Measurements from ENCODE around the gene TNS3. TPM values are rescaled to one million over a fixed set of nuclear protein-coding genes. Genes with fewer than 3 reads are reported as not detected.
A peak's percentile ranks its signal among the peaks of the same experiment; 100 is the strongest.

Gene TNS3
- total and polyA plus RNA-seq, 2 of the 13 experiments (the other 11 are each of a cell fraction or from before 2014, with no cell fraction given): 52.9 to 55.7 TPM

DNA sequence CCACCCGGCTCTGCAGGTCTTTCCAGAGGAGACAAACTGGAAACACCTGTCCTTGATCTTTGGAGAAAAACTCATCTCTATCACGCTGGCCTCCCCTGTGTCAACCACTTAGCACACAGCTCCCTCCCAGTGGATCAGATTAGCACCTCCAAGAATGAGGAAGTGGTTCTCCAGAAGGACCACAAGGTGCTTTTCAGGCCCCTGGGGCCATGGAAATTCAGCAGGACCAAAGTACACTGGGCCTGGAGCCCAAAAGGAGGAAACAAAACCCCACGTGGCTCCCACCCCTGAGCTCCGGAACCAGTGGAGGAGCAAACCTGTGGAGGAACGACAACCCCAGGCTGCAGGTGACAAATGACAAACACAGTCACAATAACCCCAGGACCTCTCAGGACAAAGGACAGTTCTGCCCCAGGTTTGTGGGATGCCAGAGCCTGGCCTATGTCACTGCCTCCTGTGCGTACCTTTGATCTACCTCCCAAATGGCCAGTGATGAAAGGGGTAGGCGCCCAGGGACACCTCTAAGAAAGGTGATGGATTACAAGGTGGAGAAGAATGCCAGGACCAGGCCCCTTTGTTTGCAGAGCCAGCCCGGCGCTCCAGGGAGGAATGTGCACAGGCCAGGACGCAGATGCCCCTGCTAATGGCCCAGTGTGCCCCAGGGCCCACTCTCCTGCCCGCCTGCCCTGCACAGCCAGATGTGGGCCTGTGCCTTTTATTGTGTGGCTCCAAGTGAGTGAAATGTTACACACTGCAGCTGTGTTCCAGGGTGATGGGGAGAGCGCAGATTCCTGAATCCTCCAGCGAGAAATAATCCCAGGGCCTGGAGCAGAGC, 5.7 kb downstream of the TNS3 start (continued):
- TF ChIP-seq, protein P1, sequence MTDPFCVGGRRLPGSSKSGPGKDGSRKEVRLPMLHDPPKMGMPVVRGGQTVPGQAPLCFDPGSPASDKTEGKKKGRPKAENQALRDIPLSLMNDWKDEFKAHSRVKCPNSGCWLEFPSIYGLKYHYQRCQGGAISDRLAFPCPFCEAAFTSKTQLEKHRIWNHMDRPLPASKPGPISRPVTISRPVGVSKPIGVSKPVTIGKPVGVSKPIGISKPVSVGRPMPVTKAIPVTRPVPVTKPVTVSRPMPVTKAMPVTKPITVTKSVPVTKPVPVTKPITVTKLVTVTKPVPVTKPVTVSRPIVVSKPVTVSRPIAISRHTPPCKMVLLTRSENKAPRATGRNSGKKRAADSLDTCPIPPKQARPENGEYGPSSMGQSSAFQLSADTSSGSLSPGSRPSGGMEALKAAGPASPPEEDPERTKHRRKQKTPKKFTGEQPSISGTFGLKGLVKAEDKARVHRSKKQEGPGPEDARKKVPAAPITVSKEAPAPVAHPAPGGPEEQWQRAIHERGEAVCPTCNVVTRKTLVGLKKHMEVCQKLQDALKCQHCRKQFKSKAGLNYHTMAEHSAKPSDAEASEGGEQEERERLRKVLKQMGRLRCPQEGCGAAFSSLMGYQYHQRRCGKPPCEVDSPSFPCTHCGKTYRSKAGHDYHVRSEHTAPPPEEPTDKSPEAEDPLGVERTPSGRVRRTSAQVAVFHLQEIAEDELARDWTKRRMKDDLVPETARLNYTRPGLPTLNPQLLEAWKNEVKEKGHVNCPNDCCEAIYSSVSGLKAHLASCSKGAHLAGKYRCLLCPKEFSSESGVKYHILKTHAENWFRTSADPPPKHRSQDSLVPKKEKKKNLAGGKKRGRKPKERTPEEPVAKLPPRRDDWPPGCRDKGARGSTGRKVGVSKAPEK (CRISPR knock-in tag; IDR thresholded peaks at IDR 0.05; ENCODE audit: borderline replicate concordance): peak; percentile 46; the same call in 1 of the 2 replicates
- peak; percentile 93 for TF ChIP-seq TEAD3 (CRISPR knock-in tag; optimal IDR thresholded peaks at IDR 0.05; ENCODE audit: borderline replicate concordance)
- TF ChIP-seq JUNB (CRISPR knock-in tag; IDR thresholded peaks at IDR 0.05; ENCODE audit: borderline replicate concordance): no peak
- peak; percentile 79 for TF ChIP-seq ZNF292 (CRISPR knock-in tag; IDR thresholded peaks at IDR 0.05; ENCODE audit: borderline replicate concordance, low read depth)
- peak; percentile 64; the same call in 1 of the 2 replicates for TF ChIP-seq ARNT2 (CRISPR knock-in tag; IDR thresholded peaks at IDR 0.05; ENCODE audit: low read depth)
- no peak for TF ChIP-seq GATAD1 (CRISPR knock-in tag; IDR thresholded peaks at IDR 0.05)
- TF ChIP-seq, protein P2, sequence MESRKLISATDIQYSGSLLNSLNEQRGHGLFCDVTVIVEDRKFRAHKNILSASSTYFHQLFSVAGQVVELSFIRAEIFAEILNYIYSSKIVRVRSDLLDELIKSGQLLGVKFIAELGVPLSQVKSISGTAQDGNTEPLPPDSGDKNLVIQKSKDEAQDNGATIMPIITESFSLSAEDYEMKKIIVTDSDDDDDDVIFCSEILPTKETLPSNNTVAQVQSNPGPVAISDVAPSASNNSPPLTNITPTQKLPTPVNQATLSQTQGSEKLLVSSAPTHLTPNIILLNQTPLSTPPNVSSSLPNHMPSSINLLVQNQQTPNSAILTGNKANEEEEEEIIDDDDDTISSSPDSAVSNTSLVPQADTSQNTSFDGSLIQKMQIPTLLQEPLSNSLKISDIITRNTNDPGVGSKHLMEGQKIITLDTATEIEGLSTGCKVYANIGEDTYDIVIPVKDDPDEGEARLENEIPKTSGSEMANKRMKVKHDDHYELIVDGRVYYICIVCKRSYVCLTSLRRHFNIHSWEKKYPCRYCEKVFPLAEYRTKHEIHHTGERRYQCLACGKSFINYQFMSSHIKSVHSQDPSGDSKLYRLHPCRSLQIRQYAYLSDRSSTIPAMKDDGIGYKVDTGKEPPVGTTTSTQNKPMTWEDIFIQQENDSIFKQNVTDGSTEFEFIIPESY (CRISPR knock-in tag; IDR thresholded peaks at IDR 0.05): 0 out of 2 replicates have a peak, but pooled peaks have one; percentile 21
- 0 out of 2 replicates have a peak, but pooled peaks have one; percentile 23 for TF ChIP-seq GATA4 (IDR thresholded peaks at IDR 0.05; ENCODE audit: borderline replicate concordance, low read depth)
- TF ChIP-seq ELF1 (CRISPR knock-in tag; IDR thresholded peaks at IDR 0.05): peak; percentile 90
- TF ChIP-seq ASH2L (IDR thresholded peaks at IDR 0.05; ENCODE audit: insufficient read length, low read depth, low read length): peak; percentile 39
- 0 out of 2 replicates have a peak, but pooled peaks have one; percentile 30 for TF ChIP-seq ZNF567 (CRISPR knock-in tag; IDR thresholded peaks at IDR 0.05; ENCODE audit: borderline replicate concordance)
- no peak for TF ChIP-seq NCOA5 (CRISPR knock-in tag; IDR thresholded peaks at IDR 0.05)
- peak; percentile 45; the same call in 1 of the 2 replicates for TF ChIP-seq SALL2 (CRISPR knock-in tag; IDR thresholded peaks at IDR 0.05)
- TF ChIP-seq, protein P3, sequence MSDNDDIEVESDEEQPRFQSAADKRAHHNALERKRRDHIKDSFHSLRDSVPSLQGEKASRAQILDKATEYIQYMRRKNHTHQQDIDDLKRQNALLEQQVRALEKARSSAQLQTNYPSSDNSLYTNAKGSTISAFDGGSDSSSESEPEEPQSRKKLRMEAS (IDR thresholded peaks at IDR 0.05): peak; percentile 91
- no peak for TF ChIP-seq TOE1 (CRISPR knock-in tag; IDR thresholded peaks at IDR 0.05)
- 0 out of 2 replicates have a peak, but pooled peaks have one; percentile 53 for TF ChIP-seq FIP1L1 (IDR thresholded peaks at IDR 0.05; ENCODE audit: borderline replicate concordance, insufficient read depth, low read depth, low read length)
- peak; percentile 91 for TF ChIP-seq MIER2 (CRISPR knock-in tag; IDR thresholded peaks at IDR 0.05)
- TF ChIP-seq SOX6 (IDR thresholded peaks at IDR 0.05): no peak
- TF ChIP-seq SOX6 (CRISPR knock-in tag; IDR thresholded peaks at IDR 0.05): peak; percentile 95
- TF ChIP-seq, protein P4, sequence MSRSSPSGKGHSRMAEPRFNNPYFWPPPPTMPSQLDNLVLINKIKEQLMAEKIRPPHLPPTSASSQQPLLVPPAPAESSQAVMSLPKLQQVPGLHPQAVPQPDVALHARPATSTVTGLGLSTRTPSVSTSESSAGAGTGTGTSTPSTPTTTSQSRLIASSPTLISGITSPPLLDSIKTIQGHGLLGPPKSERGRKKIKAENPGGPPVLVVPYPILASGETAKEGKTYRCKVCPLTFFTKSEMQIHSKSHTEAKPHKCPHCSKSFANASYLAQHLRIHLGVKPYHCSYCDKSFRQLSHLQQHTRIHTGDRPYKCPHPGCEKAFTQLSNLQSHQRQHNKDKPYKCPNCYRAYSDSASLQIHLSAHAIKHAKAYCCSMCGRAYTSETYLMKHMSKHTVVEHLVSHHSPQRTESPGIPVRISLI (CRISPR knock-in tag; IDR thresholded peaks at IDR 0.05; ENCODE audit: borderline replicate concordance): peak; percentile 16; the same call in 1 of the 2 replicates
- peak; percentile 31; the same call in 1 of the 2 replicates for TF ChIP-seq KDM5B (CRISPR knock-in tag; IDR thresholded peaks at IDR 0.05; ENCODE audit: borderline replicate concordance)
- TF ChIP-seq, protein P5, sequence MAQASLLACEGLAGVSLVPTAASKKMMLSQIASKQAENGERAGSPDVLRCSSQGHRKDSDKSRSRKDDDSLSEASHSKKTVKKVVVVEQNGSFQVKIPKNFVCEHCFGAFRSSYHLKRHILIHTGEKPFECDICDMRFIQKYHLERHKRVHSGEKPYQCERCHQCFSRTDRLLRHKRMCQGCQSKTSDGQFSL (CRISPR knock-in tag; IDR thresholded peaks at IDR 0.05): peak; percentile 51; the same call in 1 of the 2 replicates

Data from HepG2 (cell line).